Dendritic cell treated with granulocyte-macrophage colony-stimulating factor and Interleukin-4, amounts not matched to agents 40 ng/mL and 50 ng/mL, for 4 days (primary cell): ENCODE data around the gene GALNT17.
"Not testable (repeated sequence)": the region's sequence is repeated elsewhere in the genome, so short reads cannot be mapped to it uniquely, and the experiment has no call there.

ENCODE experiments used
- H3K27ac Mint-ChIP-seq: one replicate; pipeline ENCODE4 v1.8.0; 2022; ENCODE audit warnings: mild to moderate bottlenecking, mixed read lengths
- H3K27me3 Mint-ChIP-seq: one replicate; pipeline ENCODE4 v1.8.0; 2022; ENCODE audit warnings: mild to moderate bottlenecking, mixed read lengths
- H3K36me3 Mint-ChIP-seq: one replicate; pipeline ENCODE4 v1.8.0; 2022; ENCODE audit warnings: low read depth, mixed read lengths
- H3K4me1 Mint-ChIP-seq: one replicate; pipeline ENCODE4 v1.8.0; 2022; ENCODE audit warnings: low read depth, mixed read lengths
- H3K4me3 Mint-ChIP-seq: one replicate; pipeline ENCODE4 v1.8.0; 2022; ENCODE audit warnings: mild to moderate bottlenecking, moderate library complexity, mixed read lengths
- H3K9me3 Mint-ChIP-seq: one replicate; pipeline ENCODE4 v1.8.0; 2022; ENCODE audit warnings: mixed read lengths
- intact Hi-C: fragments of 100-400 bp; cut with micrococcal nuclease; formaldehyde crosslinking; loops from one replicate; pipeline ENCODE4 v1.15.0; 2022

The GALNT17 gene

GRCh38 chr7:71229699-71230098 is 97.8 kb downstream of the GALNT17 start:
- no peaks in the 10 kb centered on the region for H3K4me1 Mint-ChIP-seq
- intact Hi-C loops: no loop called here
- H3K27me3 Mint-ChIP-seq: no peaks in the 10 kb centered on the region
- no peaks in the 10 kb centered on the region for H3K36me3 Mint-ChIP-seq
- H3K9me3 Mint-ChIP-seq: peaks cover 73% of the 10 kb centered on the region
- H3K4me3 Mint-ChIP-seq: no peak overlapping the region
- H3K27ac Mint-ChIP-seq: no peak overlapping the region

- no peaks in the 10 kb centered on the region for H3K27me3 Mint-ChIP-seq
- H3K27ac Mint-ChIP-seq: no peak overlapping the region
- peaks cover 49% of the 10 kb centered on the region for H3K9me3 Mint-ChIP-seq
- H3K4me1 Mint-ChIP-seq: no peaks in the 10 kb centered on the region
- intact Hi-C loops: no loop called here
- H3K36me3 Mint-ChIP-seq: no peaks in the 10 kb centered on the region
- H3K4me3 Mint-ChIP-seq: no peak overlapping the region
Observed at GRCh38 chr7:71235253-71235652, 103.3 kb downstream of the GALNT17 start.

GRCh38 chr7:71236230-71237105 is 104.5 kb downstream of the GALNT17 start:
- no peaks in the 10 kb centered on the region for H3K4me1 Mint-ChIP-seq
- intact Hi-C loops: no loop called here
- H3K36me3 Mint-ChIP-seq: no peaks in the 10 kb centered on the region
- no peaks in the 10 kb centered on the region for H3K27me3 Mint-ChIP-seq
- H3K9me3 Mint-ChIP-seq: peaks cover 47% of the 10 kb centered on the region
- no peak overlapping the region for H3K27ac Mint-ChIP-seq
- no peak overlapping the region for H3K4me3 Mint-ChIP-seq

- Mint-ChIP-seq H3K36me3 (no peaks in the 10 kb centered on the region), H3K9me3 (peaks cover 47% of the 10 kb centered on the region), H3K4me1 (no peaks in the 10 kb centered on the region), H3K27me3 (no peaks in the 10 kb centered on the region), H3K4me3 (no peak overlapping the region), H3K27ac (no peak overlapping the region)
- intact Hi-C loops: no loop called here
Observed at GRCh38 chr7:71237945-71238344, 106.0 kb downstream of the GALNT17 start.

- no peaks in the 10 kb centered on the region for H3K27me3 Mint-ChIP-seq
- H3K27ac Mint-ChIP-seq: no peak overlapping the region
- no peaks in the 10 kb centered on the region for H3K36me3 Mint-ChIP-seq
- intact Hi-C loops: no loop called here
- no peaks in the 10 kb centered on the region for H3K4me1 Mint-ChIP-seq
- peaks cover 48% of the 10 kb centered on the region for H3K9me3 Mint-ChIP-seq
- no peak overlapping the region for H3K4me3 Mint-ChIP-seq
Observed at GRCh38 chr7:71238581-71239295, 106.8 kb downstream of the GALNT17 start.

GRCh38 chr7:71239586-71240268 is 107.8 kb downstream of the GALNT17 start:
- intact Hi-C loops: no loop called here
- Mint-ChIP-seq H3K27ac (no peak overlapping the region), H3K4me1 (no peaks in the 10 kb centered on the region), H3K4me3 (no peak overlapping the region), H3K9me3 (peaks cover 57% of the 10 kb centered on the region), H3K36me3 (no peaks in the 10 kb centered on the region), H3K27me3 (no peaks in the 10 kb centered on the region)

- no peak overlapping the region for H3K4me3 Mint-ChIP-seq
- no peak overlapping the region for H3K27ac Mint-ChIP-seq
- intact Hi-C loops: no loop called here
- no peaks in the 10 kb centered on the region for H3K27me3 Mint-ChIP-seq
- H3K9me3 Mint-ChIP-seq: peaks cover 67% of the 10 kb centered on the region
- H3K4me1 Mint-ChIP-seq: no peaks in the 10 kb centered on the region
- no peaks in the 10 kb centered on the region for H3K36me3 Mint-ChIP-seq
Observed at GRCh38 chr7:71243736-71244410, 111.9 kb downstream of the GALNT17 start.

GRCh38 chr7:71245038-71245437 is 113.1 kb downstream of the GALNT17 start:
- Mint-ChIP-seq H3K4me1 (no peaks in the 10 kb centered on the region), H3K27ac (no peak overlapping the region), H3K4me3 (no peak overlapping the region), H3K36me3 (no peaks in the 10 kb centered on the region), H3K9me3 (peaks cover 66% of the 10 kb centered on the region), H3K27me3 (no peaks in the 10 kb centered on the region)
- intact Hi-C loops: no loop called here

- H3K4me3 Mint-ChIP-seq: no peak overlapping the region
- intact Hi-C loops: no loop called here
- no peaks in the 10 kb centered on the region for H3K27me3 Mint-ChIP-seq
- no peaks in the 10 kb centered on the region for H3K36me3 Mint-ChIP-seq
- H3K9me3 Mint-ChIP-seq: peaks cover 53% of the 10 kb centered on the region
- no peaks in the 10 kb centered on the region for H3K4me1 Mint-ChIP-seq
- no peak overlapping the region for H3K27ac Mint-ChIP-seq
Observed at GRCh38 chr7:71251706-71252105, 119.8 kb downstream of the GALNT17 start.

- H3K36me3 Mint-ChIP-seq: no peaks in the 10 kb centered on the region
- H3K4me3 Mint-ChIP-seq: no peak overlapping the region
- no peaks in the 10 kb centered on the region for H3K27me3 Mint-ChIP-seq
- H3K9me3 Mint-ChIP-seq: peaks cover 65% of the 10 kb centered on the region
- H3K27ac Mint-ChIP-seq: no peak overlapping the region
- intact Hi-C loops: no loop called here
- H3K4me1 Mint-ChIP-seq: no peaks in the 10 kb centered on the region
Observed at GRCh38 chr7:71254751-71255150, 122.8 kb downstream of the GALNT17 start.

GRCh38 chr7:71255537-71256178 is 123.7 kb downstream of the GALNT17 start:
- intact Hi-C loops: no loop called here
- Mint-ChIP-seq H3K27me3 (no peaks in the 10 kb centered on the region), H3K27ac (no peak overlapping the region), H3K4me3 (no peak overlapping the region), H3K9me3 (peaks cover 65% of the 10 kb centered on the region), H3K4me1 (no peaks in the 10 kb centered on the region), H3K36me3 (no peaks in the 10 kb centered on the region)

- intact Hi-C loops: no loop called here
- H3K27me3 Mint-ChIP-seq: no peaks in the 10 kb centered on the region
- no peak overlapping the region for H3K27ac Mint-ChIP-seq
- H3K9me3 Mint-ChIP-seq: peaks cover 51% of the 10 kb centered on the region
- no peak overlapping the region for H3K4me3 Mint-ChIP-seq
- H3K4me1 Mint-ChIP-seq: no peaks in the 10 kb centered on the region
- H3K36me3 Mint-ChIP-seq: no peaks in the 10 kb centered on the region
Observed at GRCh38 chr7:71261066-71261465, 129.1 kb downstream of the GALNT17 start.

- intact Hi-C loops: not testable (repeated sequence)
- H3K9me3 Mint-ChIP-seq: peaks cover 54% of the 10 kb centered on the region
Observed at GRCh38 chr7:71262834-71263233, 130.9 kb downstream of the GALNT17 start.

More at GRCh38 chr7:71262834-71263233, 130.9 kb downstream of the GALNT17 start:
- not testable (repeated sequence) for H3K27ac Mint-ChIP-seq, H3K27me3 Mint-ChIP-seq, H3K4me1 Mint-ChIP-seq, H3K4me3 Mint-ChIP-seq, H3K36me3 Mint-ChIP-seq
